HG03139 (cell line): Measurements from ENCODE around the gene EHMT2.
"Not testable (repeated sequence)": the region's sequence is repeated elsewhere in the genome, so short reads cannot be mapped to it uniquely, and the experiment has no call there.

Source experiments
- ATAC-seq: cut with Tn5 transposase; IDR thresholded peaks from one replicate; pipeline ENCODE4 v1.9.1; 2021; ENCODE audit not compliant: unreplicated experiment

EHMT2 gene

GRCh38 chr6:31915756-31916155 is 18.3 kb upstream of the EHMT2 start:
- no peak for ATAC-seq

- ATAC-seq: no peak
These were observed 17.9 kb upstream of the EHMT2 start for GRCh38 chr6:31915351-31915750.

GRCh38 chr6:31911826-31912585 is 14.5 kb upstream of the EHMT2 start:
- no peak for ATAC-seq

GRCh38 chr6:31909298-31909697 is 11.8 kb upstream of the EHMT2 start:
- not testable (repeated sequence) for ATAC-seq

- ATAC-seq: peak; percentile 59
These were observed 11.3 kb upstream of the EHMT2 start for GRCh38 chr6:31908791-31909190.

- not testable (repeated sequence) for ATAC-seq
These were observed 10.8 kb upstream of the EHMT2 start for GRCh38 chr6:31908255-31908654.

- no peak for ATAC-seq
These were observed 9.8 kb upstream of the EHMT2 start for GRCh38 chr6:31907158-31907813.

GRCh38 chr6:31906727-31907126 is 9.2 kb upstream of the EHMT2 start:
- ATAC-seq: not testable (repeated sequence)

GRCh38 chr6:31906122-31906521 is 8.6 kb upstream of the EHMT2 start:
- ATAC-seq: no peak

- ATAC-seq: no peak
These were observed 7.5 kb upstream of the EHMT2 start for GRCh38 chr6:31905041-31905440.

GRCh38 chr6:31903957-31904356 is 6.5 kb upstream of the EHMT2 start:
- ATAC-seq: no peak

GRCh38 chr6:31901953-31902643 is 4.6 kb upstream of the EHMT2 start, which contains the start of gene ZBTB12:
Gene ZBTB12 (minus strand): TSS chr6:31902086. CDS start chr6:31901305, 781 bp downstream.
- no peak for ATAC-seq

GRCh38 chr6:31901415-31901952 is 4.0 kb upstream of the EHMT2 start:
- ATAC-seq: no peak

GRCh38 chr6:31900917-31901414 is 3.5 kb upstream of the EHMT2 start:
- no peak for ATAC-seq

GRCh38 chr6:31899882-31900722 is 2.6 kb upstream of the EHMT2 start:
- no peak for ATAC-seq

GRCh38 chr6:31899215-31899614 is 1.7 kb upstream of the EHMT2 start:
- ATAC-seq: no peak

GRCh38 chr6:31898383-31899011 is 999 bp upstream of the EHMT2 start:
- ATAC-seq: no peak

- no peak for ATAC-seq
These were observed 464 bp downstream of the EHMT2 start for GRCh38 chr6:31896856-31897611.

- no peak for ATAC-seq
These were observed 1.0 kb downstream of the EHMT2 start for GRCh38 chr6:31896493-31896855.
